A549 (cell line): ENCODE results near the gene TRIM56. TPM values are rescaled to one million over a fixed set of nuclear protein-coding genes. Genes with fewer than 3 reads are reported as not detected.
A peak's percentile ranks its signal among the peaks of the same experiment; 100 is the strongest.

Experiments
- ATAC-seq, 2 experiments: fragments of 200-7000 bp in 1 of 2; fragments of >200 bp in 1 of 2; cut with Nextera tagmentation in 1 of 2; cut with Tn5 transposase in 1 of 2; 3 replicates each; pipeline versions ENCODE4 v1.8.0 to v1.9.1; 2018 to 2020; ENCODE audit warnings: mild to moderate bottlenecking in 1 of 2, moderate library complexity in 1 of 2
- CTCF ChIA-PET: fragments of 300-600 bp; sonication (Branson Sonifier 250); formaldehyde crosslinking; extraction: SDS; loops from one replicate; lab custom pipeline; 2021; ENCODE audit warnings: antibody characterized with exemption, inconsistent platforms; lab: Yijun Ruan, JAX
- POLR2A ChIA-PET: fragments of 350-600 bp; formaldehyde crosslinking; extraction: SDS; loops from one replicate; lab custom pipeline; 2021; ENCODE audit warnings: antibody characterized with exemption, inconsistent platforms; lab: Yijun Ruan, JAX
- DNase-seq, 2 experiments: peaks; one replicate each; pipeline versions ENCODE4 v3.0.0 to v3.0.0-alpha.2; 2011 to 2016; ENCODE audit warnings: low read depth in 1 of 2, low spot score in 1 of 2
- FAIRE-seq: peaks from 2 replicates; lab custom pipeline; 2011; peaks lifted over from hg19 to GRCh38; lab: Jason Lieb, UNC
- H3K27ac ChIP-seq, 2 experiments: fragments of >200 bp; sonication (Bioruptor Twin); formaldehyde crosslinking; 3 replicates each; pipeline ENCODE4 v1.5.1; 2016 to 2017
- H3K4me1 ChIP-seq: fragments of >200 bp; sonication (Bioruptor Twin); formaldehyde crosslinking; 3 replicates; pipeline ENCODE4 v1.6.1; 2016
- H3K4me2 ChIP-seq: fragments of >200 bp; sonication (Bioruptor Twin); formaldehyde crosslinking; 3 replicates; pipeline ENCODE4 v1.6.1; 2016
- H3K4me3 ChIP-seq: fragments of >200 bp; sonication (Bioruptor Twin); formaldehyde crosslinking; 3 replicates; pipeline ENCODE4 v1.5.1; 2016
- H3K9me3 ChIP-seq: fragments of >200 bp; sonication (Bioruptor Twin); formaldehyde crosslinking; 3 replicates; pipeline ENCODE4 v1.6.1; 2016
- CEBPB ChIP-seq, 2 experiments: fragments of >200 bp in 1 of 2; sonication (Bioruptor Twin) in 1 of 2; formaldehyde crosslinking in 1 of 2; IDR thresholded peaks; 2 replicates each; pipeline ENCODE4 v1.6.1; 2012 to 2016
- EHF ChIP-seq: fragments of 250-450 bp; sonication (Bioruptor Pico); IDR thresholded peaks from 2 replicates; pipeline ENCODE4 v1.5.0; 2020; ENCODE audit warnings: mild to moderate bottlenecking
- EHMT2 ChIP-seq: fragments of 200-600 bp; sonication (generic); IDR thresholded peaks from 2 replicates; pipeline ENCODE4 v1.6.1; 2016; ENCODE audit warnings: antibody characterized with exemption, low read depth, mild to moderate bottlenecking, moderate library complexity
- EP300 ChIP-seq, 2 experiments: fragments of >200 bp; sonication (Bioruptor Twin); formaldehyde crosslinking; IDR thresholded peaks; 2 replicates in 1 of 2; 3 replicates in 1 of 2; pipeline ENCODE4 v1.6.1; 2016 to 2017
- ESRRA ChIP-seq: fragments of 150-350 bp; IDR thresholded peaks from 2 replicates; pipeline ENCODE4 v1.6.1; 2014; ENCODE audit warnings: mild to moderate bottlenecking, low read length, borderline replicate concordance
- GATA3 ChIP-seq: IDR thresholded peaks from 2 replicates; pipeline ENCODE4 v1.6.1; 2012; ENCODE audit warnings: borderline replicate concordance
- HEYL ChIP-seq: fragments of 250-450 bp; sonication (Bioruptor Pico); IDR thresholded peaks from 2 replicates; pipeline ENCODE4 v1.8.0; 2021; ENCODE audit warnings: mild to moderate bottlenecking, moderate library complexity
- HOXB13 ChIP-seq: fragments of 250-450 bp; sonication (Bioruptor Pico); IDR thresholded peaks from 2 replicates; pipeline ENCODE4 v1.5.0; 2020; ENCODE audit warnings: low read depth, mild to moderate bottlenecking, moderate library complexity
- HOXB5 ChIP-seq: fragments of 250-450 bp; sonication (Bioruptor Pico); IDR thresholded peaks from 2 replicates; pipeline ENCODE4 v1.5.0; 2020; ENCODE audit warnings: mild to moderate bottlenecking, moderate library complexity
- KDM5A ChIP-seq: fragments of 200-600 bp; sonication (generic); IDR thresholded peaks from 2 replicates; pipeline ENCODE4 v1.6.1; 2016; ENCODE audit warnings: antibody characterized with exemption, mild to moderate bottlenecking
- MAFK ChIP-seq: fragments of 450-650 bp; IDR thresholded peaks from 2 replicates; pipeline ENCODE4 v1.6.1; 2014; ENCODE audit not compliant: partially characterized antibody
- MAZ ChIP-seq: fragments of 150-350 bp; IDR thresholded peaks from 2 replicates; pipeline ENCODE4 v1.6.1; 2014; ENCODE audit warnings: antibody characterized with exemption, low read depth, low read length, borderline replicate concordance
- MYC ChIP-seq: IDR thresholded peaks from 2 replicates; pipeline ENCODE4 v1.6.1; 2012; ENCODE audit warnings: mild to moderate bottlenecking, inconsistent platforms, low read length, improper control_type of control experiment, borderline replicate concordance
- NPAS2 ChIP-seq: fragments of 250-450 bp; sonication (Bioruptor Pico); IDR thresholded peaks from 2 replicates; pipeline ENCODE4 v1.8.0; 2022; ENCODE audit warnings: mild to moderate bottlenecking, moderate library complexity, borderline replicate concordance
- NR3C1 ChIP-seq: fragments of >200 bp; sonication (Bioruptor Twin); formaldehyde crosslinking; IDR thresholded peaks from 3 replicates; pipeline ENCODE4 v1.6.1; 2017
- PHF8 ChIP-seq: fragments of 200-600 bp; sonication (generic); IDR thresholded peaks from 2 replicates; pipeline ENCODE4 v1.6.1; 2016; ENCODE audit warnings: low read depth, mild to moderate bottlenecking, antibody characterized with exemption, moderate library complexity, borderline replicate concordance
- POLR2A ChIP-seq: IDR thresholded peaks from 2 replicates; pipeline ENCODE4 v1.6.1; 2012; ENCODE audit warnings: mild to moderate bottlenecking, low read length
- POLR2AphosphoS2 ChIP-seq: conservative IDR thresholded peaks from 2 replicates; pipeline ENCODE4 v1.6.1; 2012; ENCODE audit warnings: low read length, improper control_type of control experiment, inconsistent platforms
- RARB ChIP-seq: fragments of 250-450 bp; sonication (Bioruptor Pico); IDR thresholded peaks from 2 replicates; pipeline ENCODE4 v1.8.0; 2021; ENCODE audit warnings: mild to moderate bottlenecking, moderate library complexity
- RCOR1 ChIP-seq: fragments of 150-350 bp; IDR thresholded peaks from 2 replicates; pipeline ENCODE4 v1.6.1; 2014; ENCODE audit warnings: antibody characterized with exemption, low read length, low read depth
- RNF2 ChIP-seq: fragments of 200-600 bp; sonication (generic); IDR thresholded peaks from 2 replicates; pipeline ENCODE4 v1.6.1; 2016; ENCODE audit warnings: low read depth, mild to moderate bottlenecking, antibody characterized with exemption, moderate library complexity, borderline replicate concordance
- SMC3 ChIP-seq: fragments of >200 bp; sonication (Bioruptor Twin); formaldehyde crosslinking; IDR thresholded peaks from 3 replicates; pipeline ENCODE4 v1.6.1; 2018; ENCODE audit warnings: inconsistent platforms
- SREBF2 ChIP-seq: fragments of 450-650 bp; IDR thresholded peaks from 2 replicates; pipeline ENCODE4 v1.6.1; 2014; ENCODE audit warnings: mild to moderate bottlenecking, moderate library complexity
- TP53 ChIP-seq: fragments of 250-450 bp; sonication (Bioruptor Pico); IDR thresholded peaks from 2 replicates; pipeline ENCODE4 v1.5.0; 2021; ENCODE audit warnings: mild to moderate bottlenecking, moderate library complexity
- ZC3H11A ChIP-seq: fragments of 450-650 bp; IDR thresholded peaks from 2 replicates; pipeline ENCODE4 v1.6.1; 2014; ENCODE audit warnings: antibody characterized with exemption, mild to moderate bottlenecking
- ZFP36 ChIP-seq: fragments of 450-650 bp; IDR thresholded peaks from 2 replicates; pipeline ENCODE4 v1.6.1; 2014; ENCODE audit warnings: borderline replicate concordance; ENCODE audit not compliant: partially characterized antibody
- WGBS: methylation state at CpG from one replicate; pipeline ENCODE4 v1.1.6; 2017; ENCODE audit errors: missing lambda C conversion rate; 5-methylcytosine and 5-hydroxymethylcytosine counted together
- polyA plus RNA-seq, 4 experiments: library from polyadenylated mRNA; depleted of rRNA in 3 of 4; stranded (reverse); fragments of >200 nt; fragmentation: RNase III in 1 of 4; extraction: RNeasy Plus Mini Kit Qiagen cat#74134 plus additional on column Dnase treatment in 1 of 4; gene quantifications; 2 replicates in 3 of 4; 3 replicates in 1 of 4; pipeline ENCODE4 v1.2.3, GENCODE V29; 2011 to 2017
- TF ChIP-seq, protein P1 (sequence below): fragments of >200 bp; sonication (Bioruptor Twin); formaldehyde crosslinking; IDR thresholded peaks from 3 replicates; pipeline ENCODE4 v1.5.1; 2016
- TF ChIP-seq, protein P2 (sequence below): IDR thresholded peaks from 2 replicates; pipeline ENCODE4 v1.6.1; 2012
- TF ChIP-seq, protein P3 (sequence below): IDR thresholded peaks from 2 replicates; pipeline ENCODE4 v1.6.1; 2012

TRIM56 gene
- polyA plus RNA-seq, 2 of the 4 experiments (the other 2 are of a cell fraction), result 3.9 to 16.5 TPM

DNA sequence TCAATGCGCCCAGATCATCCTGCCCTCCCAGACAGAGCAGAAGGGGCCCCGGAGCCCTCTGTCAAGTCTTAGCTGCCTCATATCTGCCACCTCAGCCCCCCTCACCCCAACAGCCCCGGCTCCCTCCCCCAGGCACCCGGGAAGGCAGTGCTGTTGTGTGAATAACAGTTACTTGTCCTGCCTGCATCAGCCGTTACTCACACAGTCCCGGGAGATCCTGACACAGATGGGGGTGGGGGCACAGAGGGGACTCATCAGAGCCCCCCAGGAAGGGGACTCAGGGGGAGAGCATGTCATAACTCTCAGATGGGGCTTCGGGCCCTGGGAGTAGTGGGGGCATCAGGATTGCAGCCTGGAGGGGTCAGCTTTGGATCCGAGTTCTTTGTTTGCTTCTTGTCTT, 29.2 kb downstream of the TRIM56 start:
- Histone ChIP-seq H3K27ac (peak overlapping the region; percentile 94 to 95), H3K9me3 (no peaks in the 10 kb centered on the region), H3K4me2 (peak overlapping the region; percentile 60), H3K4me1 (peaks cover 52% of the 10 kb centered on the region), H3K4me3 (no peak overlapping the region)
- POLR2A ChIA-PET, result no interaction called here
- no peak for TF ChIP-seq KDM5A
- TF ChIP-seq SMC3, result no peak
- no peak for TF ChIP-seq MAFK
- no peak for TF ChIP-seq MYC
- no peak for TF ChIP-seq EHMT2
- TF ChIP-seq RARB (CRISPR knock-in tag), result no peak
- TF ChIP-seq NR3C1, result no peak
- TF ChIP-seq POLR2A, result no peak
- TF ChIP-seq CEBPB (IDR thresholded peaks at IDR 0.05), result no peak
- no peak for TF ChIP-seq POLR2AphosphoS2
- no peak for DNase-seq
- FAIRE-seq, result no peak
- CTCF ChIA-PET, result interaction anchor here (1.2 to 2.7 kb wide), 3 partner anchors 10 to 29 kb away, joined by 6 to 14 read pairs (median 9); no protein-coding TSS in a partner anchor
- ATAC-seq, result no peak; a peak in 1 of 6 replicates
- WGBS, result 39% methylated on average over 6 of the region's 8 CpGs

DNA sequence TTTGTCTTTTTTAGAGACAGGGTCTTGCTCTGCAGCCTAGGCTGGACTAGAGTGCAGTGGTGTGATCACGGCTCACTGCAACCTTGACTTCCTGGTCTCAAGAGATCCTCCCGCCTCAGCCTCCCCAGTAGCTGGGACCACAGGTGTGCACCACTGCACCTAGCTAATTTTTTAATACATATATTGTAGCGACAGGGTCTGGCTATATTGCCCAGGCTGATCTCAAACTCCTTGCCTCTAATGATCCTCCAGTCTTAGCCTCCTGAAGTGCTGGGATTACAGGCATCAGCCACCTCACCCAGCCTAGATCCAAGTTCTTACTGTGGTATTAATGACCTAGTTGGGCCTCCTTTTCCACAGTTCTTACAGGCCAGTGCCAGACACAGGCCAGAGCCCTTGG, 29.9 kb downstream of the TRIM56 start:
- H3K4me1 ChIP-seq, result peaks cover 55% of the 10 kb centered on the region
- H3K4me2 ChIP-seq, result no peak overlapping the region; the same call in 2 of the 3 replicates
- H3K9me3 ChIP-seq, result no peaks in the 10 kb centered on the region
- WGBS, result 98% methylated on average over 3 of the region's 3 CpGs
- DNase-seq, result no peak
- ChIA-PET CTCF (interaction anchor here (1.2 to 2.7 kb wide), 3 partner anchors 11 to 29 kb away, joined by 6 to 14 read pairs (median 9); no protein-coding TSS in a partner anchor), POLR2A (no interaction called here)
- peak overlapping the region; percentile 94 to 95 for H3K27ac ChIP-seq
- ATAC-seq, result no peak
- no peak overlapping the region for H3K4me3 ChIP-seq
- FAIRE-seq, result no peak
- TF ChIP-seq ZC3H11A, result no peak
- no peak for TF ChIP-seq PHF8
- TF ChIP-seq TP53 (CRISPR knock-in tag), result no peak
- TF ChIP-seq RCOR1, result no peak

DNA sequence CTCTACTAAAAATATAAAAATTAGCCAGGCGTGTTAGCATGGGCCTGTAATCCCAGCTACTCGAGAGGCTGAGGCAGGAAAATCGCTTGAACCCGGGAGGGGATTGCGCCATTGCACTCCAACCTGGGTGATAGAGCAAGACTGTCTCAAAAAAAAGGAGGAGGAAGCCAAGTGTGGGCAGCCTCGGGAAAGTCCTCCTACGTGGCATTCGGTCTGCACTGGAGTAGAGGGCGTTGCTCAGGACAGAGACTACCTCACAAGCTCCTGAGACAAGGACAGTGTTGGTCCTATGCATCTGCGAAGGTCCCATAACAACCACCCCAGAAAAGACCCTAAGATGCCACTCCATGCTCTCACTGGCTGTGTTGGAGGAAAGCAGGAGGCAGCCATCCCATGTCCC, 31.6 kb downstream of the TRIM56 start:
- FAIRE-seq (no peak), DNase-seq (no peak), ATAC-seq (peak; percentile 30 to 54; a peak in 5 of 6 replicates)
- Histone ChIP-seq H3K9me3 (no peaks in the 10 kb centered on the region), H3K4me1 (peaks cover 67% of the 10 kb centered on the region), H3K27ac (peak overlapping the region; percentile 94 to 95), H3K4me3 (no peak overlapping the region), H3K4me2 (peak overlapping the region; percentile 68)
- CTCF ChIA-PET, result interaction anchor here (0.9 to 32.8 kb wide), 7 partner anchors 10 to 222 kb away, joined by 3 to 600 read pairs (median 3); partner anchors contain the start of gene SERPINE1
- POLR2A ChIA-PET, result interaction anchor here (0.8 to 4.2 kb wide), 5 partner anchors 8 to 227 kb away, joined by 3 to 51 read pairs (median 6); partner anchors contain the start of genes SERPINE1 and UFSP1
- TF ChIP-seq CEBPB (IDR thresholded peaks at IDR 0.05), result peak; percentile 8 to 79; a peak in 3 of 4 replicates
- peak; percentile 76 for TF ChIP-seq EHF (CRISPR knock-in tag)
- no peak for TF ChIP-seq POLR2A
- peak; percentile 33 for TF ChIP-seq ZFP36
- TF ChIP-seq HOXB5 (CRISPR knock-in tag), result 0 out of 2 replicates have a peak, but pooled peaks have one; percentile 3
- 22% methylated on average over 10 of the region's 10 CpGs for WGBS

DNA sequence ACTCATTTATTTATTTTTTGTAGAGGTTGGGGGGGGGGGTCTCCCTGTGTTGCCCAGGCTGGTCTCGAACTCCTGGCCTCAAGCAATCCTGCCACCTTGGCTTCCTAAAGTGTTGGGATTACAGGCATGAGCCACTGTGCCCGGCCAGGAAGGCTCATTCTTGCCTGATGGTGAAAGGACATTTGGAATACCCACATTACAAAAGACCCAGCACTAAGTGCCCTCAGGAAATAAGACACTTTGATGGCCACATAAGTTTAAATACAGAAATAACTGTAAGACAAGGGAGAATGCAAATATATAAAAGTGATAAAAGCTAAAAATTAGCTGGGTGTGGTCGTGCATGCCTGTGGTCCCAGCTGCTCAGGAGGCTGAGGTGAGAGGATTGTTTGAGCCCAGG, 33.6 kb downstream of the TRIM56 start:
- Histone ChIP-seq H3K9me3 (no peaks in the 10 kb centered on the region), H3K4me3 (no peak overlapping the region), H3K4me1 (peaks cover 83% of the 10 kb centered on the region), H3K4me2 (peak overlapping the region; percentile 68), H3K27ac (peak overlapping the region; percentile 94 to 95)
- FAIRE-seq, result no peak
- ATAC-seq, result no peak
- POLR2A ChIA-PET, result interaction anchor here (1.2 to 4.2 kb wide), 4 partner anchors 8 to 229 kb away, joined by 3 to 51 read pairs (median 24); partner anchors contain the start of genes SERPINE1 and UFSP1
- WGBS, result 41% methylated on average over 3 of the region's 3 CpGs
- CTCF ChIA-PET, result interaction anchor here (0.5 to 32.8 kb wide), 5 partner anchors 15 to 173 kb away, joined by 3 to 600 read pairs (median 4); no protein-coding TSS in a partner anchor
- DNase-seq, result no peak
- TF ChIP-seq ZC3H11A (no peak), EHMT2 (no peak), SREBF2 (no peak), NPAS2 (CRISPR knock-in tag) (no peak), HEYL (CRISPR knock-in tag) (no peak), EP300 (IDR thresholded peaks at IDR 0.05) (no peak), ESRRA (no peak), MAZ (no peak), GATA3 (no peak), RNF2 (no peak), HOXB13 (no peak), POLR2AphosphoS2 (no peak), RCOR1 (no peak), ZFP36 (no peak)
- TF ChIP-seq, protein P1, sequence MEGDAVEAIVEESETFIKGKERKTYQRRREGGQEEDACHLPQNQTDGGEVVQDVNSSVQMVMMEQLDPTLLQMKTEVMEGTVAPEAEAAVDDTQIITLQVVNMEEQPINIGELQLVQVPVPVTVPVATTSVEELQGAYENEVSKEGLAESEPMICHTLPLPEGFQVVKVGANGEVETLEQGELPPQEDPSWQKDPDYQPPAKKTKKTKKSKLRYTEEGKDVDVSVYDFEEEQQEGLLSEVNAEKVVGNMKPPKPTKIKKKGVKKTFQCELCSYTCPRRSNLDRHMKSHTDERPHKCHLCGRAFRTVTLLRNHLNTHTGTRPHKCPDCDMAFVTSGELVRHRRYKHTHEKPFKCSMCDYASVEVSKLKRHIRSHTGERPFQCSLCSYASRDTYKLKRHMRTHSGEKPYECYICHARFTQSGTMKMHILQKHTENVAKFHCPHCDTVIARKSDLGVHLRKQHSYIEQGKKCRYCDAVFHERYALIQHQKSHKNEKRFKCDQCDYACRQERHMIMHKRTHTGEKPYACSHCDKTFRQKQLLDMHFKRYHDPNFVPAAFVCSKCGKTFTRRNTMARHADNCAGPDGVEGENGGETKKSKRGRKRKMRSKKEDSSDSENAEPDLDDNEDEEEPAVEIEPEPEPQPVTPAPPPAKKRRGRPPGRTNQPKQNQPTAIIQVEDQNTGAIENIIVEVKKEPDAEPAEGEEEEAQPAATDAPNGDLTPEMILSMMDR, result no peak
- TF ChIP-seq, protein P2, sequence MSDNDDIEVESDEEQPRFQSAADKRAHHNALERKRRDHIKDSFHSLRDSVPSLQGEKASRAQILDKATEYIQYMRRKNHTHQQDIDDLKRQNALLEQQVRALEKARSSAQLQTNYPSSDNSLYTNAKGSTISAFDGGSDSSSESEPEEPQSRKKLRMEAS, result no peak
- TF ChIP-seq, protein P3, sequence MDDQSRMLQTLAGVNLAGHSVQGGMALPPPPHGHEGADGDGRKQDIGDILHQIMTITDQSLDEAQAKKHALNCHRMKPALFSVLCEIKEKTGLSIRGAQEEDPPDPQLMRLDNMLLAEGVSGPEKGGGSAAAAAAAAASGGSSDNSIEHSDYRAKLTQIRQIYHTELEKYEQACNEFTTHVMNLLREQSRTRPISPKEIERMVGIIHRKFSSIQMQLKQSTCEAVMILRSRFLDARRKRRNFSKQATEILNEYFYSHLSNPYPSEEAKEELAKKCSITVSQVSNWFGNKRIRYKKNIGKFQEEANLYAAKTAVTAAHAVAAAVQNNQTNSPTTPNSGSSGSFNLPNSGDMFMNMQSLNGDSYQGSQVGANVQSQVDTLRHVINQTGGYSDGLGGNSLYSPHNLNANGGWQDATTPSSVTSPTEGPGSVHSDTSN, result no peak
